H9 (cell line): ENCODE measurements around the gene GPHA2. TPM values are rescaled to one million over a fixed set of nuclear protein-coding genes. Genes with fewer than 3 reads are reported as not detected.

ENCODE experiments used
- DNase-seq: peaks from one replicate; pipeline ENCODE4 v3.0.0-alpha.2; 2017
- H2AFZ ChIP-seq: one replicate; pipeline ENCODE4 v1.6.1; 2013; ENCODE audit warnings: mild to moderate bottlenecking, low read length, control low read depth, moderate library complexity
- H2AK5ac ChIP-seq: 2 replicates; pipeline ENCODE4 v1.6.1; 2013; ENCODE audit warnings: low read length, control low read depth, mixed read lengths; ENCODE audit not compliant: insufficient read length
- H2BK120ac ChIP-seq: one replicate; pipeline ENCODE4 v1.6.1; 2013; ENCODE audit warnings: low read depth, mild to moderate bottlenecking, low read length, control low read depth, inconsistent platforms; ENCODE audit not compliant: poor library complexity, severe bottlenecking
- H2BK12ac ChIP-seq: 2 replicates; pipeline ENCODE4 v1.6.1; 2013; ENCODE audit warnings: low read length, control low read depth, mixed read lengths, low read depth; ENCODE audit not compliant: insufficient read length
- H2BK15ac ChIP-seq: 2 replicates; pipeline ENCODE4 v1.6.1; 2013; ENCODE audit warnings: low read depth, low read length, control low read depth
- H2BK20ac ChIP-seq: one replicate; pipeline ENCODE4 v1.6.1; 2013; ENCODE audit warnings: low read depth, mild to moderate bottlenecking, low read length, control low read depth, inconsistent platforms; ENCODE audit not compliant: poor library complexity, severe bottlenecking
- H2BK5ac ChIP-seq: 2 replicates; pipeline ENCODE4 v1.6.1; 2013; ENCODE audit warnings: low read length, control low read depth, mixed read lengths; ENCODE audit not compliant: insufficient read length
- H3K14ac ChIP-seq: 2 replicates; pipeline ENCODE4 v1.6.1; 2013; ENCODE audit warnings: low read length, control low read depth; ENCODE audit not compliant: insufficient read depth
- H3K18ac ChIP-seq: 2 replicates; pipeline ENCODE4 v1.6.1; 2013; ENCODE audit warnings: low read depth, mild to moderate bottlenecking, mixed read lengths, low read length, control low read depth; ENCODE audit not compliant: insufficient read length
- H3K23ac ChIP-seq: 2 replicates; pipeline ENCODE4 v1.6.1; 2013; ENCODE audit warnings: low read length, control low read depth, mixed read lengths, low read depth; ENCODE audit not compliant: insufficient read length
- H3K23me2 ChIP-seq: 2 replicates; pipeline ENCODE4 v1.6.1; 2013; ENCODE audit warnings: low read depth, mild to moderate bottlenecking, mixed read lengths, low read length, control low read depth; ENCODE audit not compliant: insufficient read length, poor library complexity, severe bottlenecking
- H3K27ac ChIP-seq: 2 replicates; pipeline ENCODE4 v1.5.1; 2013; ENCODE audit warnings: low read length, control low read depth, mixed read lengths, low read depth; ENCODE audit not compliant: insufficient read length
- H3K27me3 ChIP-seq: 2 replicates; pipeline ENCODE4 v1.6.1; 2013; ENCODE audit warnings: low read length, control low read depth, inconsistent platforms; ENCODE audit not compliant: insufficient read depth
- H3K4ac ChIP-seq: 2 replicates; pipeline ENCODE4 v1.6.1; 2013; ENCODE audit warnings: low read depth, mild to moderate bottlenecking, control low read depth, inconsistent platforms, low read length, moderate library complexity
- H3K4me1 ChIP-seq: 2 replicates; pipeline ENCODE4 v1.6.1; 2013; ENCODE audit warnings: low read length, control low read depth, inconsistent platforms; ENCODE audit not compliant: insufficient read depth
- H3K4me2 ChIP-seq: 2 replicates; pipeline ENCODE4 v1.6.1; 2013; ENCODE audit warnings: low read length, control low read depth, mixed read lengths; ENCODE audit not compliant: insufficient read length, insufficient read depth
- H3K56ac ChIP-seq: 2 replicates; pipeline ENCODE4 v1.6.1; 2013; ENCODE audit warnings: low read depth, mild to moderate bottlenecking, mixed read lengths, low read length, control low read depth; ENCODE audit not compliant: insufficient read length
- H3K79me1 ChIP-seq: 2 replicates; pipeline ENCODE4 v1.6.1; 2013; ENCODE audit warnings: low read depth, mild to moderate bottlenecking, moderate library complexity, low read length, control low read depth, inconsistent platforms; ENCODE audit not compliant: insufficient read depth, poor library complexity, severe bottlenecking
- H3K79me2 ChIP-seq: 2 replicates; pipeline ENCODE4 v1.6.1; 2013; ENCODE audit warnings: low read length, control low read depth, inconsistent platforms; ENCODE audit not compliant: insufficient read depth
- H3K9ac ChIP-seq: 2 replicates; pipeline ENCODE4 v1.6.1; 2013; ENCODE audit warnings: low read length, control low read depth, mixed read lengths; ENCODE audit not compliant: insufficient read length; ENCODE audit errors: extremely low read depth
- H3K9me3 ChIP-seq: one replicate; pipeline ENCODE4 v1.6.1; 2013; ENCODE audit warnings: low read depth, low read length, inconsistent platforms; ENCODE audit not compliant: control insufficient read depth
- H3T11ph ChIP-seq: one replicate; pipeline ENCODE4 v1.6.1; 2013; ENCODE audit warnings: mild to moderate bottlenecking, low read length, control low read depth, inconsistent platforms
- H4K20me1 ChIP-seq: one replicate; pipeline ENCODE4 v1.6.1; 2013; ENCODE audit not compliant: control insufficient read depth, insufficient read length, insufficient read depth
- H4K5ac ChIP-seq: 2 replicates; pipeline ENCODE4 v1.6.1; 2013; ENCODE audit warnings: low read depth, mild to moderate bottlenecking, mixed read lengths, low read length, control low read depth; ENCODE audit not compliant: insufficient read length
- H4K8ac ChIP-seq: replicated peaks from 2 replicates; pipeline ENCODE4 v1.6.1; 2013; ENCODE audit warnings: low read length, control low read depth, mixed read lengths, low read depth; ENCODE audit not compliant: insufficient read length
- H4K91ac ChIP-seq: 2 replicates; pipeline ENCODE4 v1.6.1; 2013; ENCODE audit warnings: low read depth, mild to moderate bottlenecking, moderate library complexity, mixed read lengths, low read length, control low read depth; ENCODE audit not compliant: insufficient read length
- H3K27ac Mint-ChIP-seq, 3 experiments: 2 replicates in 2 of 3; 3 replicates in 1 of 3; pipeline ENCODE4 v1.8.0; 2020 to 2021; ENCODE audit warnings: mixed read lengths in 3 of 3, mild to moderate bottlenecking in 1 of 3, moderate library complexity in 1 of 3
- H3K27me3 Mint-ChIP-seq: 2 replicates; pipeline ENCODE4 v1.8.0; 2021; ENCODE audit warnings: low read depth, mild to moderate bottlenecking, moderate library complexity, mixed read lengths
- H3K36me3 Mint-ChIP-seq, 3 experiments: 2 replicates in 2 of 3; 3 replicates in 1 of 3; pipeline ENCODE4 v1.8.0; 2020 to 2021; ENCODE audit warnings: low read depth in 3 of 3, mixed read lengths in 3 of 3; ENCODE audit not compliant: insufficient read depth in 1 of 3
- H3K4me1 Mint-ChIP-seq, 2 experiments: 2 replicates each; pipeline ENCODE4 v1.8.0; 2020; ENCODE audit warnings: mixed read lengths in 2 of 2
- H3K4me3 Mint-ChIP-seq, 2 experiments: 2 replicates in 1 of 2; 3 replicates in 1 of 2; pipeline ENCODE4 v1.8.0; 2020 to 2021; ENCODE audit warnings: mild to moderate bottlenecking in 2 of 2, mixed read lengths in 2 of 2, moderate library complexity in 1 of 2
- H3K9me3 Mint-ChIP-seq, 2 experiments: 2 replicates in 1 of 2; 3 replicates in 1 of 2; pipeline ENCODE4 v1.8.0; 2020; ENCODE audit warnings: mild to moderate bottlenecking in 2 of 2, mixed read lengths in 2 of 2, moderate library complexity in 1 of 2
- CTCF ChIP-seq: fragments of 200-600 bp; sonication (generic); conservative IDR thresholded peaks from 3 replicates; pipeline ENCODE4 v1.8.0; 2021; ENCODE audit warnings: antibody characterized with exemption, mild to moderate bottlenecking
- WGBS: extraction: QIAGEN DNeasy Blood & Tissue Kit; methylation state at CpG from one replicate; pipeline ENCODE4 v1.1.7; 2013; ENCODE audit warnings: missing lambda C conversion rate, low lambda C conversion rate, mixed read lengths; ENCODE audit not compliant: insufficient read length; ENCODE audit errors: extremely low coverage; 5-methylcytosine and 5-hydroxymethylcytosine counted together
- total RNA-seq: library from RNA; stranded (reverse); gene quantifications from 2 replicates; pipeline ENCODE4 v1.2.1, GENCODE V29; 2021

The GPHA2 gene
- total RNA-seq, 1 experiment from 2014 or later = 2.1 TPM

- no peaks in the 10 kb centered on the region for H3K9me3 ChIP-seq
- H3K14ac ChIP-seq = no peak overlapping the region
- no peak overlapping the region for H2BK5ac ChIP-seq
- peaks cover 12 to 26% of the 10 kb centered on the region in 2 experiments for H3K4me1 Mint-ChIP-seq
- H3K4ac ChIP-seq = no peak overlapping the region
- no peak overlapping the region for H4K5ac ChIP-seq
- no peak overlapping the region for H3K9ac ChIP-seq
- no peak overlapping the region for H2AFZ ChIP-seq
- H3K36me3 Mint-ChIP-seq = peaks cover 0 to 6% (median 0%) of the 10 kb centered on the region in 3 experiments; a peak in 2 of 7 replicates
- H3K27me3 ChIP-seq = no peaks in the 10 kb centered on the region
- H2BK12ac ChIP-seq = no peak overlapping the region
- no peak overlapping the region for H2AK5ac ChIP-seq
- no peak overlapping the region for H4K8ac ChIP-seq
- no peak overlapping the region for H3K18ac ChIP-seq
- TF ChIP-seq CTCF = no peak
- no peak overlapping the region for H2BK120ac ChIP-seq
- peak overlapping the region in 1 of 3 experiments; percentile 89; a peak in 2 of 7 replicates for H3K27ac Mint-ChIP-seq
- H3K27me3 Mint-ChIP-seq = no peaks in the 10 kb centered on the region
- H3K56ac ChIP-seq = no peak overlapping the region
- no peak overlapping the region for H2BK20ac ChIP-seq
- no peaks in the 10 kb centered on the region for H3K79me1 ChIP-seq
- no peak overlapping the region for H3T11ph ChIP-seq
- no peak overlapping the region for H3K23ac ChIP-seq
- H4K20me1 ChIP-seq = no peaks in the 10 kb centered on the region
- H3K9me3 Mint-ChIP-seq = no peaks in the 10 kb centered on the region; a peak in 1 of 5 replicates
- H4K91ac ChIP-seq = no peak overlapping the region
- no peak overlapping the region for H3K27ac ChIP-seq
- H3K23me2 ChIP-seq = peaks cover 4% of the 10 kb centered on the region
- H2BK15ac ChIP-seq = no peak overlapping the region
- H3K4me1 ChIP-seq = no peaks in the 10 kb centered on the region; the same call in 1 of the 2 replicates
- no peaks in the 10 kb centered on the region for H3K79me2 ChIP-seq
- no CpG with 5 or more reads among the region's 25 CpGs for WGBS
- DNase-seq = no peak
- no peak overlapping the region for H3K4me3 Mint-ChIP-seq
- H3K4me2 ChIP-seq = no peak overlapping the region
Measured at GRCh38 chr11:64891215-64891848, 44.4 kb downstream of the GPHA2 start.
